H54 (cell line): Measurements from ENCODE around the gene ITPR3.
"Not testable (repeated sequence)": the region's sequence is repeated elsewhere in the genome, so short reads cannot be mapped to it uniquely, and the experiment has no call there.

Experiments
- DNase-seq: peaks from one replicate; pipeline ENCODE4 v3.0.0; 2011; ENCODE audit warnings: low spot score, mixed read lengths; ENCODE audit not compliant: insufficient read length
- FAIRE-seq: peaks from 3 replicates; lab custom pipeline; 2011; peaks lifted over from hg19 to GRCh38; lab: Jason Lieb, UNC
- POLR2A ChIP-seq: IDR thresholded peaks from 2 replicates; pipeline ENCODE4 v1.6.1; 2011; ENCODE audit warnings: low read depth, mild to moderate bottlenecking, low read length

Gene ITPR3

GRCh38 chr6:33613795-33614168 lies 7.3 kb upstream of the ITPR3 start:
- DNase-seq (peak; percentile 86), FAIRE-seq (peak; percentile 84)
- TF ChIP-seq POLR2A: no peak; the same call in 1 of the 2 replicates

DNA sequence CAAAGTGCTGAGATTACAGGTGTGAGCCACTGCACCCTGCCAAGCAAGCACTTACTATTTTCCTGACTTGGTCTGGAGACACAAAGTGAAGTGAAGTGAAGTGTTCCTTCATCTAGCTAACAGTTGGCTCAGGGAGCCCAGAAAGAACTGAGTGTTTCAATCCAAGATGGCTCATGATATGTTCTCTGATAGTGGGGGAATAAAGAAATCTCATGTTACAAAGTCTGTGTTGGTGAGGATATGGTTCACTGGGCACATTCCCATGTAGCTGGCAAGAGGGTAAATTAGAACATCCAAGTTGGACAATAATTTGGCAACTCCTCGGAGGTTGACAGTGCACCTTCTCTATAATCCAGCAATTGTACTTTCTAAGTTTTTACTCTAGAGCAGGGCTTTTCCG lies 5.0 kb upstream of the ITPR3 start:
- DNase-seq (no peak), FAIRE-seq (no peak)
- TF ChIP-seq POLR2A: no peak

DNA sequence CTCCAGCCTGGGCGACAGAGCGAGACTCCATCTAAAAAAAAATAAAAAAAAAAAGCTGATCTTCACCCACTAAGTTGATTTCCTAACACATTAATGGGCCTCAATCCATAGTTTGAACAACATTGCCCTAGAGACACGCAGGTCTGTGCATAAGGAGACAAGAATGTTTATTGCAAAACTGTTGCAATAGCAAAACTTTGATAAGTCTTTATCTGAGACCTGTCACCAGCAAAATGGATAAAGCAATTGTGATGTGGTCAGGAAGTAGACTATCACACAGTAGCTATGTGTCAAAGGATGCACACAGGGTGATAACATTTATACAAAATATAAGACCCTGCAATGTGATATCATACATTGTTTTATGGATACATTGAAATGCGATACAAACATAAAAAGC lies 4.2 kb upstream of the ITPR3 start:
- TF ChIP-seq POLR2A: no peak
- no peak for DNase-seq
- FAIRE-seq: no peak

GRCh38 chr6:33619166-33619840 lies 1.8 kb upstream of the ITPR3 start:
- no peak for FAIRE-seq

DNA sequence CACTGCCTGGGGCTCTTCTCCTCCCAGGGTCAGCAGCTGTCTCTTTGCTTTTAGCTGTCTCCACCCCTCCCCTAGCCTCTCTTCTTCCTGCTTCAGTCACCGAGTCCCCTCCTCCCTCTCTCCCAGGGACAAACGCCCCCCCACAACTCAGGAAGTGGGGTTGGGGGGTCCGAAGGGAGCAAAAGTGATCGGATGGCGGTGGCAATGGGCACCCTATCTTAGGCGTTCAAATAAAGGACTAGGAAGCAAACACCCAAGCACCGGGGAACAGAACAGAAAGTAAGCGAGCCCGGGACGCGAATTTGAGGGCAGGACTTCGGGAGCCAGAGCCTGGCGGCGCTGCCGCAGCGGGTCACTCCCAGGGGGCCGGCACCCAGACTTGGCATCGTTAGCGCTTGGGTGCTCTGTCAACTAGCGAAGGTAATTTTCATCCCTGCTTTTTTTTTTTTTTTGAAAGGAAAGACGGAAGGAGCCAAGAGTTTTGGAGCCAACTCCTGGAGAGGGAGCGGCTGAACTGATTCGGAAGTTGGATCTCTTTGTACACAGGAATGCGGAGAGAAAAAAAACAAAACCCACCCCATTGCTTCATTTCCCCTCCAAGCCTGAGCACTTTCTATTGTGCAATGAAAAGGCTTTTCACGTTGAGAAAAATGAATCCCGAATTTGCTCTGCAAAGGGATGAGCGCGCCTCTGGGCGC lies 815 bp upstream of the ITPR3 start:
- TF ChIP-seq POLR2A: no peak
- no peak for DNase-seq
- FAIRE-seq: no peak

More at GRCh38 chr6:33619166-33619840, 1.8 kb upstream of the ITPR3 start:
- no peak for DNase-seq
- TF ChIP-seq POLR2A: no peak

GRCh38 chr6:33621711-33622388 lies 728 bp downstream of the ITPR3 start:
- FAIRE-seq (no peak), DNase-seq (no peak)
- TF ChIP-seq POLR2A: 0 out of 2 replicates have a peak, but pooled peaks have one; percentile 23

DNA sequence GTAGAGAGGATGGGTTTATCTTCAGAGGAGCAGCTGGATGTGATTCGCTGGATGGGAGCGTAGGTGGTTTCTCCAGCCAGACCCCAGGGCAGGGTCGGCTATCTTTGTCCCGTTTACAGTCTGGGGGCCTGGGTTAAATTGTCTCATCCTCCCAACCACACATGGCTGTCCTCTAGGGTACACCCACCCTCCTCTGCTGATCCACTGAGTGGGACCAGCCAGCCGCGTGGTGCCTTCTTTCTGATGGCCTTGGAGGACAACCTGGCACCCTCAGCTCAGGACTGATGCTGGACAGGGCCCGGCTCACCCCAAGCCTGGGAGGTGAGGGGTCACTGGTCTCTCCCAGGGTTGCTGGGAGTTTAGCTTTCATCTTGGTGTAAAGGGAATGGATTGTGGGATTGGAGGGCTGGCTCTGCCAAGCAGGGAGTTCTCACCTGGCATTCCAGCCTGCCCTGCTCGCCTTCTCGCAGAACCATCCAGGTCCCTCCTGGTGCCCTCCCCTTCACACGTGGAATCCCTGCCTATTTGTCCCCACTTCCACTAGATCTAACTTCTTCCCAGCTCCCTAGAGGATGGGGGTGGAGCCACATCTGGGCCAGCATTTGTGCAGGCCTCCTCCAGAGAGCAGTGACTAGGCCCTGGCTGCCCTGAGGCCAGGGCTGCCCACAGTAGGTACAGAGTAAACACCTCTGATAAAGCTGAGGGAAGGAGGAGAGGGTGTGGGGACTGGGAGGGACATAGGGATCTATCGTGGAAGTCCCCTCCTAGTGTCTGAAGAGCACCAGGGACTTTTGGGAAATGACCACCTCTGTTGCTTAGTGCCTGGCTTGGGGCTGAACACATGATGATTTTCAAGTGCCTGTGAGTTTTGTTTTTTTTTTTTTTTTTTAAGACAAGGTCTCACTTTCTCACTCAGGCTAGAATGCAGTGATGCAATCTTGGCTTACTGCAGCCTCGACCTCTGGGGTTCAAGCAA lies 1.6 kb downstream of the ITPR3 start:
- TF ChIP-seq POLR2A: no peak
- FAIRE-seq (no peak), DNase-seq (no peak)

DNA sequence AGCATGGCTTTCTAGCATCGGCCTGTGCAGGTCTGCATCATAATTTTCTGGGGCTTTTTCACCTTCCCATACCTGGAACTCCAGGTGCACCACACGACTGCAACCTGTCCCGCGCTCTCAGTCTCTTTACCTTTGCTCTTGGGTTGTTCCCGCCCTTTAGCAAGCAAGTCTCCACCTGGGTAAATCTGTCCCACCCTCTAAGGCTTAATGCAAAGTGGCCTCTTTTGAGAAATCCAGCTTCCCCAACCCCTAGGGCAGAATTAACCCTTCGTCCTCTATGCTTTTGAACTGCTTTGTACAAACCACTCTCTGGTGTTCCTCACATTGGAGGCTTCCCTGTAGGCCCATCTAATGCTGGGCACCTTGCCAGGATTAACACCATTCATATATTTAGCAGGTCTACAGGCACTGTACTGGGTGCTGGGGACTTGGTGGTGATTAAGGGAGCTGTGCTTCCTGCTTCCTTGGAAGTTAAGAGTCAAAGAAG lies 2.8 kb downstream of the ITPR3 start:
- DNase-seq (no peak), FAIRE-seq (no peak)
- no peak for TF ChIP-seq POLR2A

DNA sequence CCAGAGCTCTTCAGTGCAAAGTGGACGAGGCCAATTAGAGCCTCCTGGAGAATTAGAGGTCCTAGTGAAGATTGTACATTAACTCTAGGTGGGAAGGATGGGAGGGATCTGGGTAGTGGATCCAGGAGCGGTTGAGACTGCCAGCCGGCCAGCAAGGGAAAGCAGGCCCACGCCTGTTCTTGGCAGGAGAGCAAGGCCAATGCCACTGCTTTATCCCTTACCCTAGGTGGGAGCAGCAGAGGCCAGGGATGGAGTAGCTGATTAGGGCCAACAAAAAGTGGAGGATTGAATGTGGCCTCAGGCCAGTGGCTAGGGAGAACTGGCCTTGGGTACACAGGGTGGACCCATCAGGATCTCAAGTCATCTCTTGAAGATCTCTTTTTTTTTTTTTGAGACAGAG lies 3.7 kb downstream of the ITPR3 start:
- FAIRE-seq (no peak), DNase-seq (no peak)
- no peak for TF ChIP-seq POLR2A

DNA sequence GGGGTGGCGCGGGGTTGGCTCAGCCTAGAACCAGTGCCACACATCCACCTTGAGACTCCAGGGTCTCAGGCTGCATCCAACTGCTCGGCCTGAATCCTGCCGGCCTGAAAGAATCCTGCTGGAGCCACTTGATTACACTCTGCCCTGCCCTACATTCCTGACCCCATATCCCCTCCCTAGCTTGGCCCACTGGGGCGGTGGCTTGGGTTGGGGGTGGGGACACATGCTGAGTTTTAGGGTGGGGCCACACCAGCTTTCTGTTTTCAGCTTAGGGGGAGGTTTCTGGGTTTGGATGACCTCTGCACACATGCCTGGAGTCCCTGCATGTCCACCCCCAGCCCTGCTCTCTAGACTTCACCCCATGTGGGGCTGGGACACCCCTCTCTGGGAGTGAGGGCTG lies 6.8 kb downstream of the ITPR3 start:
- TF ChIP-seq POLR2A: no peak
- DNase-seq (no peak), FAIRE-seq (no peak)

DNA sequence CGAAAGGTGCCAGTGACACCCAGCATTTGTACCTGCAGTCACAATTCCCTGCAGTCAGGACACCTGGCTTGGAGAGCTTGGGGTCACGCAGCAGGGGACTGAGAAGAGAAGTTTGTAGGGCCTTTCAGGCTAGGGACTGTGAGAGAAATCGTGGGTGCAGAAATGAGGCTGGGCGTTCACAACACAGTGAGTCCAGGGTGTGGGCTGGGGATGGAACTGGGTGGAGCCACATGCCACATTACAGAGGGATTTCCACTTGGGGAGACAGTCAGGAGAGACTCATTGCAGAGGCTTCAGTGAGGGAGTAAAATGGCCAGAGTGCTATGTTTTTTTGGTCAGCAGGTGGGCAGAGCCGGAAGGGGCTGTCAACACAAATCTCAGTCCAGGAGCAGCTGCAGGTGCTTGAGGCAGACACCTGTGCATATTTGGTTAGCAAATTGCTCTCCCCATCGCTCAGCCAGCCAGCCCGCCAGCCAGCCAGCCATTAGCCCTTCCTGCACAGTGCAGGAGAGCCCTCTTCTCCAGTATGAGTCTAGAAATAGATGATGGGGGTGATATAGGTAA lies 7.4 kb downstream of the ITPR3 start:
- DNase-seq (no peak), FAIRE-seq (no peak)
- no peak for TF ChIP-seq POLR2A

- no peak for DNase-seq
- TF ChIP-seq POLR2A: no peak
- no peak for FAIRE-seq
Observed at GRCh38 chr6:33630014-33630413, 8.9 kb downstream of the ITPR3 start.

DNA sequence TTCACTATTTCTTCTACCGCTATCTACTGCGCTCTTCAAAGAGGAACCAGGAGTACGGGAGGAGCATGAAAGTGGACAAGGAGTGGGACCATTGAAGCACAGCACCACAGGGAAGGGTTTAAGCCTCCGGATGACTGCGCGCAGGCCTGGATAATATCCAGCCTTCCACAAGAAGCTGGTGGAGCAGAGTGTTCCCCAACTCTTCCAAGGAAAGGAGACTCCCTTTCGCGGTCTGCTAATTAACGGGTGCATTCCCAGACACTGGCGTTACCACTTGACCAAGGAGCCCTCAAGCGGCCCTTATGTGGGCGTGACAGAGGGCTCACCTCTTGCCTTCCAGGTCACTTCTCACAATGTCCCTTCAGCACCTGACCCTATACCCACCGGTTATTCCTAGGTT lies 10.4 kb downstream of the ITPR3 start:
- DNase-seq, FAIRE-seq: not testable (repeated sequence)
